ENCODE measurements around the gene MYO1G. TPM values are rescaled to one million over a fixed set of nuclear protein-coding genes. Genes with fewer than 3 reads are reported as not detected.

The MYO1G gene
- polyA plus RNA-seq, 2 of the 4 experiments (the other 2 are of a cell fraction): 0.06 TPM; not detected in 1

- TF ChIP-seq HES2 (IDR thresholded peaks at IDR 0.05) (no peak), EHF (CRISPR knock-in tag; IDR thresholded peaks at IDR 0.05) (no peak), RCOR1 (IDR thresholded peaks at IDR 0.05; ENCODE audit: low read depth, low read length) (no peak), FOXS1 (CRISPR knock-in tag; IDR thresholded peaks at IDR 0.05) (no peak), MAZ (IDR thresholded peaks at IDR 0.05; ENCODE audit: borderline replicate concordance, low read depth, low read length) (no peak), CTCF (IDR thresholded peaks at IDR 0.05) (no peak), ATOH8 (CRISPR knock-in tag; IDR thresholded peaks at IDR 0.05; ENCODE audit: low read depth) (no peak), BHLHE40 (IDR thresholded peaks at IDR 0.05; ENCODE audit: low read depth, low read length) (no peak), KDM1A (IDR thresholded peaks at IDR 0.05; ENCODE audit: low read depth) (no peak), ELK1 (IDR thresholded peaks at IDR 0.05; ENCODE audit: low read depth, low read length) (no peak), CBX2 (IDR thresholded peaks at IDR 0.05; ENCODE audit: borderline replicate concordance, low read depth) (no peak), JUNB (IDR thresholded peaks at IDR 0.05) (no peak), POLR2AphosphoS2 (conservative IDR thresholded peaks at IDR 0.05; ENCODE audit: low read length) (no peak), SMC3 (IDR thresholded peaks at IDR 0.05) (no peak), HEYL (CRISPR knock-in tag; IDR thresholded peaks at IDR 0.05) (no peak), HMGXB4 (CRISPR knock-in tag; IDR thresholded peaks at IDR 0.05; ENCODE audit: borderline replicate concordance) (no peak), HOXB13 (CRISPR knock-in tag; IDR thresholded peaks at IDR 0.05; ENCODE audit: low read depth) (no peak), ESRRA (IDR thresholded peaks at IDR 0.05; ENCODE audit: borderline replicate concordance, low read length) (no peak), ZFP36 (IDR thresholded peaks at IDR 0.05; ENCODE audit: borderline replicate concordance, partially characterized antibody) (no peak), RFX5 (IDR thresholded peaks at IDR 0.05) (no peak)
- Histone ChIP-seq H3K27ac (no peak overlapping the region), H3K4me1 (no peaks in the 10 kb centered on the region), H3K9me3 (no peaks in the 10 kb centered on the region), H3K4me3 (no peak overlapping the region), H3K4me2 (no peak overlapping the region)
- ATAC-seq (no peak), FAIRE-seq (no peak), DNase-seq (ENCODE audit: low read depth in 1 of 2, low spot score in 1 of 2) (no peak)
- ChIA-PET POLR2A (no interaction called here), CTCF (interaction anchor here (0.7 kb wide), 1 partner anchor 11 kb away, joined by 3 read pairs; no protein-coding TSS in a partner anchor)
- WGBS (ENCODE audit: missing lambda C conversion rate): 32% methylated on average over 2 of the region's 2 CpGs
Observed at GRCh38 chr7:44953156-44953555, 25.7 kb downstream of the MYO1G start.

- H3K9me3 ChIP-seq: no peaks in the 10 kb centered on the region
- FAIRE-seq: no peak
- POLR2A ChIA-PET: no interaction called here
- CTCF ChIA-PET: no interaction called here
- H3K27ac ChIP-seq: no peak overlapping the region
- H3K4me3 ChIP-seq: no peak overlapping the region
- no peak for ATAC-seq
- DNase-seq (ENCODE audit: low read depth in 1 of 2, low spot score in 1 of 2): no peak
- no peaks in the 10 kb centered on the region for H3K4me1 ChIP-seq
- no peak overlapping the region for H3K4me2 ChIP-seq
- 44% methylated on average over 2 of the region's 2 CpGs for WGBS (ENCODE audit: missing lambda C conversion rate)
- no peak for TF ChIP-seq CBX8 (IDR thresholded peaks at IDR 0.05)
- no peak for TF ChIP-seq RNF2 (IDR thresholded peaks at IDR 0.05; ENCODE audit: borderline replicate concordance, low read depth)
- no peak for TF ChIP-seq RARB (CRISPR knock-in tag; IDR thresholded peaks at IDR 0.05)
- TF ChIP-seq ATOH8 (CRISPR knock-in tag; IDR thresholded peaks at IDR 0.05; ENCODE audit: low read depth): no peak
- no peak for TF ChIP-seq USF2 (IDR thresholded peaks at IDR 0.05)
- no peak for TF ChIP-seq ELK1 (IDR thresholded peaks at IDR 0.05; ENCODE audit: low read depth, low read length)
- TF ChIP-seq BHLHE40 (IDR thresholded peaks at IDR 0.05; ENCODE audit: low read depth, low read length): no peak
- no peak for TF ChIP-seq HOXB13 (CRISPR knock-in tag; IDR thresholded peaks at IDR 0.05; ENCODE audit: low read depth)
- TF ChIP-seq CBX2 (IDR thresholded peaks at IDR 0.05; ENCODE audit: borderline replicate concordance, low read depth): no peak
- TF ChIP-seq CHD4 (IDR thresholded peaks at IDR 0.05; ENCODE audit: borderline replicate concordance): no peak
- no peak for TF ChIP-seq PHF8 (IDR thresholded peaks at IDR 0.05; ENCODE audit: borderline replicate concordance, low read depth)
- no peak for TF ChIP-seq HES2 (IDR thresholded peaks at IDR 0.05)
- no peak for TF ChIP-seq FOSL2 (IDR thresholded peaks at IDR 0.05)
- no peak for TF ChIP-seq FOSL2 (CRISPR knock-in tag; IDR thresholded peaks at IDR 0.05)
Observed at GRCh38 chr7:44949303-44949702, 29.5 kb downstream of the MYO1G start.

Measured in A549 (cell line).